Measurements from ENCODE around the gene LIMA1. TPM values are rescaled to one million over a fixed set of nuclear protein-coding genes. Genes with fewer than 3 reads are reported as not detected.
"Not testable (repeated sequence)": the region's sequence is repeated elsewhere in the genome, so short reads cannot be mapped to it uniquely, and the experiment has no call there.

LIMA1 gene
- total RNA-seq, 3 donors from 2014 or later (not counting 1 experiment from before 2014, with no cell fraction given): 12.0 to 16.2 (median 13.7) TPM

DNA sequence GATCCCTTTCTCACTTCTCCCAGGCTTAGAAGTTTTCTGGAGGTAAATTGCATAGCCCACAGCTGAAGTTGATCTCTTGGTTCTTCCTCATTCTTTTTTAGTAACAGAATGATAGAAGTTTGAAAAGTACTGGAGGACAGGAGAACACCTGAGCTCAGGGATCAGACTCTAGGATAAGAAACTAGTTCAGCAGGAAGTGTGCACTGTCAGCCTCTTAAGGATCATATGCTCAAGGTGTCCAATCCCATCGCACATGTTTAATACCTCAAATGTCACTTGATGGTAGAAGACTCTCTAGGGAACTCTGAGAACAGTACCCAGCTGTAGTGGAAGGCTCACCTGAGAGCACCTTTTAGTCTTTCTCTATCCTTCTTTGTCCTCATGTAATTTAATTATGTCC, 14.7 kb upstream of the LIMA1 start:
- DNase-seq (no peak), ATAC-seq (no peak)
- Histone ChIP-seq H3K27ac (ENCODE audit: low read length) (no peak overlapping the region), H3K4me1 (ENCODE audit: control insufficient read depth, insufficient read depth, low read length) (no peaks in the 10 kb centered on the region), H3K36me3 (ENCODE audit: control insufficient read depth, insufficient read depth, low read length) (no peaks in the 10 kb centered on the region), H3K9me3 (ENCODE audit: control insufficient read depth, insufficient read depth, low read length) (no peaks in the 10 kb centered on the region), H3K27me3 (ENCODE audit: control insufficient read depth, insufficient read depth, low read length) (no peaks in the 10 kb centered on the region), H3K4me3 (ENCODE audit: low read length) (no peak overlapping the region)
- TF ChIP-seq, protein P1, sequence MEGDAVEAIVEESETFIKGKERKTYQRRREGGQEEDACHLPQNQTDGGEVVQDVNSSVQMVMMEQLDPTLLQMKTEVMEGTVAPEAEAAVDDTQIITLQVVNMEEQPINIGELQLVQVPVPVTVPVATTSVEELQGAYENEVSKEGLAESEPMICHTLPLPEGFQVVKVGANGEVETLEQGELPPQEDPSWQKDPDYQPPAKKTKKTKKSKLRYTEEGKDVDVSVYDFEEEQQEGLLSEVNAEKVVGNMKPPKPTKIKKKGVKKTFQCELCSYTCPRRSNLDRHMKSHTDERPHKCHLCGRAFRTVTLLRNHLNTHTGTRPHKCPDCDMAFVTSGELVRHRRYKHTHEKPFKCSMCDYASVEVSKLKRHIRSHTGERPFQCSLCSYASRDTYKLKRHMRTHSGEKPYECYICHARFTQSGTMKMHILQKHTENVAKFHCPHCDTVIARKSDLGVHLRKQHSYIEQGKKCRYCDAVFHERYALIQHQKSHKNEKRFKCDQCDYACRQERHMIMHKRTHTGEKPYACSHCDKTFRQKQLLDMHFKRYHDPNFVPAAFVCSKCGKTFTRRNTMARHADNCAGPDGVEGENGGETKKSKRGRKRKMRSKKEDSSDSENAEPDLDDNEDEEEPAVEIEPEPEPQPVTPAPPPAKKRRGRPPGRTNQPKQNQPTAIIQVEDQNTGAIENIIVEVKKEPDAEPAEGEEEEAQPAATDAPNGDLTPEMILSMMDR (IDR thresholded peaks at IDR 0.05): no peak
- H3K4me1 Mint-ChIP-seq: no peaks in the 10 kb centered on the region
- 42% methylated on average over 1 of the region's 1 CpG for WGBS (ENCODE audit: insufficient coverage)
- no peak overlapping the region for H3K4me3 Mint-ChIP-seq
- no peak overlapping the region for H3K27ac Mint-ChIP-seq
- H3K36me3 Mint-ChIP-seq: no peaks in the 10 kb centered on the region
- H3K27me3 Mint-ChIP-seq (ENCODE audit: low read depth in 2 of 2): no peaks in the 10 kb centered on the region
- H3K9me3 Mint-ChIP-seq: no peaks in the 10 kb centered on the region
- intact Hi-C loops (cut with micrococcal nuclease): no loop called here

DNA sequence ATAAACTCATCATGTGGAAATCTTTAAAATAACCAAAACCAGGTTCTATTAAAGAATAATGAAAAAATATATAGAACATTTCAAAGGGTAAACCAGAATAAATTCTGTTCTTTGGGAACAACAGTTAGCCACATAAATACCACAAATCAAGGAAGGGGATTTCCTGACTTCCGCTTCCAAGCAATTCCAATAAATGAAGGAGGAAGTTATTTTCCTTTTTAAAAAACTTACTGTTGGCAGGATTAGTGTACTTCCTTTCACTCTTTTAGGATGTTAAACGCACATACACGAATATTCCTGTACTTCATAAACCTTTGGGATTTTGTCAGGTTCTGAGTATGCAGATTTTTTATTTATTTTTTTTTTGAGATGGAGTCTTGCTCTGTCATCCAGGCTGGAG, 13.7 kb upstream of the LIMA1 start:
- 82% methylated on average over 2 of the region's 3 CpGs for WGBS (ENCODE audit: insufficient coverage)
- no peaks in the 10 kb centered on the region for H3K9me3 ChIP-seq (ENCODE audit: control insufficient read depth, insufficient read depth, low read length)
- no peak overlapping the region for H3K27ac ChIP-seq (ENCODE audit: low read length)
- no peak overlapping the region for H3K4me3 Mint-ChIP-seq
- no peak overlapping the region for H3K27ac Mint-ChIP-seq
- no peaks in the 10 kb centered on the region for H3K36me3 Mint-ChIP-seq
- no peaks in the 10 kb centered on the region for H3K27me3 Mint-ChIP-seq (ENCODE audit: low read depth in 2 of 2)
- ATAC-seq: no peak
- intact Hi-C loops (cut with micrococcal nuclease): no loop called here
- TF ChIP-seq, protein P1 (IDR thresholded peaks at IDR 0.05): no peak
- no peak for DNase-seq
- no peaks in the 10 kb centered on the region for H3K4me1 Mint-ChIP-seq
- H3K4me3 ChIP-seq (ENCODE audit: low read length): no peak overlapping the region
- no peaks in the 10 kb centered on the region for H3K9me3 Mint-ChIP-seq
- no peaks in the 10 kb centered on the region for H3K4me1 ChIP-seq (ENCODE audit: control insufficient read depth, insufficient read depth, low read length)
- no peaks in the 10 kb centered on the region for H3K27me3 ChIP-seq (ENCODE audit: control insufficient read depth, insufficient read depth, low read length)
- H3K36me3 ChIP-seq (ENCODE audit: control insufficient read depth, insufficient read depth, low read length): no peaks in the 10 kb centered on the region

DNA sequence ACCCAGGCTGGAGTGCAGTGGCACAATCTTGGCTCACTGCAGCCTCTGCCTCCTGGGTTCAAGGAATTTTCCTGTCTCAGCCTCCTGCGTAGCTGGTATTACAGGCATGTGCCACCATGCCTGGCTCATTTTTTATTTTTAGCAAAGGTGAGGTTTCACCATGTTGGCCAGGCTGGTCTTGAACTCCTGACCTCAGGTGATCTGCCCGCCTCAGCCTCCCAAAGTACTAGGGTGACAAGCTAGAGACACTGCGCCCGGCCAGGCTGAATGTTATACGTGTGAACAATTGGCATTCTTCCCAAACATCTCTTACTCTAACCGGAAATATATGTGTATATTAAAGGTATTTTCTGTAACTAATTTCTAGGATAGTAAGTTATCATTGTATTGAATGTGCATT, 13.2 kb upstream of the LIMA1 start:
- WGBS (ENCODE audit: insufficient coverage): 93% methylated on average over 4 of the region's 6 CpGs
- H3K27me3 Mint-ChIP-seq (ENCODE audit: low read depth in 2 of 2): no peaks in the 10 kb centered on the region
- Histone ChIP-seq H3K4me3 (ENCODE audit: low read length) (no peak overlapping the region), H3K27me3 (ENCODE audit: control insufficient read depth, insufficient read depth, low read length) (no peaks in the 10 kb centered on the region), H3K9me3 (ENCODE audit: control insufficient read depth, insufficient read depth, low read length) (no peaks in the 10 kb centered on the region), H3K27ac (ENCODE audit: low read length) (no peak overlapping the region), H3K4me1 (ENCODE audit: control insufficient read depth, insufficient read depth, low read length) (no peaks in the 10 kb centered on the region), H3K36me3 (ENCODE audit: control insufficient read depth, insufficient read depth, low read length) (no peaks in the 10 kb centered on the region)
- DNase-seq (no peak), ATAC-seq (no peak)
- no peak overlapping the region for H3K27ac Mint-ChIP-seq
- no peaks in the 10 kb centered on the region for H3K36me3 Mint-ChIP-seq
- no peak overlapping the region for H3K4me3 Mint-ChIP-seq
- intact Hi-C loops (cut with micrococcal nuclease): no loop called here
- H3K4me1 Mint-ChIP-seq: no peaks in the 10 kb centered on the region
- H3K9me3 Mint-ChIP-seq: no peaks in the 10 kb centered on the region
- TF ChIP-seq, protein P1 (IDR thresholded peaks at IDR 0.05): no peak

DNA sequence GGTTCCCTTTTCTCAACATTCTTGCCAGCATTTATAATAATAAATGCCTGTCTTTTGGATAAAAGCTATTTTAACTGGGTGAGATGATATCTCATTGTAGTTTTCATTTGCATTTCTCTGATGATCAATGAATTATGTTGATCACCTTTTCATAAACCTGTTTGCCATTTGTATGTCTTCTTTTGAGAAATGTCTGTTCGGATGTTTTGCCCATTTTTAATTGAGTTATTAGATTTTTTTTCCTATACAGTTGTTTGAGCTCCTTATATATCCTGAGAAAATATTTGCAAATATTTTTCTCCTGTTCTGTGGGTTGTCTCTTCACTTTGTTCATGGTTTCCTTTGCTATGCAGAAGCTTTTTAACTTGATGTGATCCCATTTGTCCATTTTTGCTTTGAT, 8.1 kb upstream of the LIMA1 start:
- Histone ChIP-seq H3K9me3 (ENCODE audit: control insufficient read depth, insufficient read depth, low read length) (no peaks in the 10 kb centered on the region), H3K36me3 (ENCODE audit: control insufficient read depth, insufficient read depth, low read length) (no peaks in the 10 kb centered on the region), H3K4me1 (ENCODE audit: control insufficient read depth, insufficient read depth, low read length) (no peaks in the 10 kb centered on the region), H3K4me3 (ENCODE audit: low read length) (no peak overlapping the region), H3K27ac (ENCODE audit: low read length) (no peak overlapping the region), H3K27me3 (ENCODE audit: control insufficient read depth, insufficient read depth, low read length) (no peaks in the 10 kb centered on the region)
- no peak for ATAC-seq
- no peaks in the 10 kb centered on the region for H3K4me1 Mint-ChIP-seq
- TF ChIP-seq, protein P1 (IDR thresholded peaks at IDR 0.05): no peak
- WGBS (ENCODE audit: insufficient coverage): no CpG with 5 or more reads among the region's 1 CpG
- no peaks in the 10 kb centered on the region for H3K36me3 Mint-ChIP-seq
- H3K9me3 Mint-ChIP-seq: no peaks in the 10 kb centered on the region
- H3K4me3 Mint-ChIP-seq: no peak overlapping the region
- H3K27me3 Mint-ChIP-seq (ENCODE audit: low read depth in 2 of 2): no peaks in the 10 kb centered on the region
- no peak for DNase-seq
- intact Hi-C loops (cut with micrococcal nuclease): no loop called here
- no peak overlapping the region for H3K27ac Mint-ChIP-seq

DNA sequence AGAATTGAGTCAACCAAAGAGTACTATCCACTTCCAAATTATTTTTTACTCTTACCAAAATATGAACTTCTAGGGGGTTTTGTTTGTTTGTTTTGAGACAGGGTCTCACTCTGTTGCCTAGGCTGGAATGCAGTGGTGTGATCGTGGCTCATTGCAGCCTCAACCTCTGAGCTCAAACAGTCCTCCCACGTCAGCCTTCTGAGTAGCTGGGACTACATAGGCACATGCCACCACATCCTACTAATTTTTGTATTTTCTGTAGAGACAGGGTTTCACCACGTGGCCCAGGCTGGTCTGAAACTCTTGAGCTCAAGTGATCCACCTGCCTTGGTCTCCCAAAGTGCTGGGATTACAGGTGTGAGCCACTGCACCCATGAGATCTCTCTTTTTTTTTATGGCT, 7.4 kb upstream of the LIMA1 start:
- H3K4me3 ChIP-seq (ENCODE audit: low read length); H3K4me1 ChIP-seq (ENCODE audit: control insufficient read depth, insufficient read depth, low read length); H3K36me3 Mint-ChIP-seq; H3K4me3 Mint-ChIP-seq; H3K27me3 Mint-ChIP-seq (ENCODE audit: low read depth in 2 of 2); H3K4me1 Mint-ChIP-seq; intact Hi-C loops (cut with micrococcal nuclease); DNase-seq; H3K9me3 Mint-ChIP-seq; H3K27ac ChIP-seq (ENCODE audit: low read length); H3K36me3 ChIP-seq (ENCODE audit: control insufficient read depth, insufficient read depth, low read length); ATAC-seq; H3K27me3 ChIP-seq (ENCODE audit: control insufficient read depth, insufficient read depth, low read length); H3K9me3 ChIP-seq (ENCODE audit: control insufficient read depth, insufficient read depth, low read length); H3K27ac Mint-ChIP-seq: not testable (repeated sequence)
- WGBS (ENCODE audit: insufficient coverage): 88% methylated on average over 3 of the region's 3 CpGs

All from natural killer cell (primary cell).